H9 (cell line): ENCODE measurements around the gene BBS1. TPM values are rescaled to one million over a fixed set of nuclear protein-coding genes. Genes with fewer than 3 reads are reported as not detected.

Experiments
- DNase-seq: peaks from one replicate; pipeline ENCODE4 v3.0.0-alpha.2; 2017
- H2AFZ ChIP-seq: one replicate; pipeline ENCODE4 v1.6.1; 2013; ENCODE audit warnings: mild to moderate bottlenecking, low read length, control low read depth, moderate library complexity
- H2AK5ac ChIP-seq: 2 replicates; pipeline ENCODE4 v1.6.1; 2013; ENCODE audit warnings: low read length, control low read depth, mixed read lengths; ENCODE audit not compliant: insufficient read length
- H2BK120ac ChIP-seq: one replicate; pipeline ENCODE4 v1.6.1; 2013; ENCODE audit warnings: low read depth, mild to moderate bottlenecking, low read length, control low read depth, inconsistent platforms; ENCODE audit not compliant: poor library complexity, severe bottlenecking
- H2BK12ac ChIP-seq: 2 replicates; pipeline ENCODE4 v1.6.1; 2013; ENCODE audit warnings: low read length, control low read depth, mixed read lengths, low read depth; ENCODE audit not compliant: insufficient read length
- H2BK15ac ChIP-seq: 2 replicates; pipeline ENCODE4 v1.6.1; 2013; ENCODE audit warnings: low read depth, low read length, control low read depth
- H2BK20ac ChIP-seq: one replicate; pipeline ENCODE4 v1.6.1; 2013; ENCODE audit warnings: low read depth, mild to moderate bottlenecking, low read length, control low read depth, inconsistent platforms; ENCODE audit not compliant: poor library complexity, severe bottlenecking
- H2BK5ac ChIP-seq: 2 replicates; pipeline ENCODE4 v1.6.1; 2013; ENCODE audit warnings: low read length, control low read depth, mixed read lengths; ENCODE audit not compliant: insufficient read length
- H3K14ac ChIP-seq: 2 replicates; pipeline ENCODE4 v1.6.1; 2013; ENCODE audit warnings: low read length, control low read depth; ENCODE audit not compliant: insufficient read depth
- H3K18ac ChIP-seq: 2 replicates; pipeline ENCODE4 v1.6.1; 2013; ENCODE audit warnings: low read depth, mild to moderate bottlenecking, mixed read lengths, low read length, control low read depth; ENCODE audit not compliant: insufficient read length
- H3K23ac ChIP-seq: 2 replicates; pipeline ENCODE4 v1.6.1; 2013; ENCODE audit warnings: low read length, control low read depth, mixed read lengths, low read depth; ENCODE audit not compliant: insufficient read length
- H3K23me2 ChIP-seq: 2 replicates; pipeline ENCODE4 v1.6.1; 2013; ENCODE audit warnings: low read depth, mild to moderate bottlenecking, mixed read lengths, low read length, control low read depth; ENCODE audit not compliant: insufficient read length, poor library complexity, severe bottlenecking
- H3K27ac ChIP-seq: 2 replicates; pipeline ENCODE4 v1.5.1; 2013; ENCODE audit warnings: low read length, control low read depth, mixed read lengths, low read depth; ENCODE audit not compliant: insufficient read length
- H3K27me3 ChIP-seq: 2 replicates; pipeline ENCODE4 v1.6.1; 2013; ENCODE audit warnings: low read length, control low read depth, inconsistent platforms; ENCODE audit not compliant: insufficient read depth
- H3K4ac ChIP-seq: 2 replicates; pipeline ENCODE4 v1.6.1; 2013; ENCODE audit warnings: low read depth, mild to moderate bottlenecking, control low read depth, inconsistent platforms, low read length, moderate library complexity
- H3K4me1 ChIP-seq: 2 replicates; pipeline ENCODE4 v1.6.1; 2013; ENCODE audit warnings: low read length, control low read depth, inconsistent platforms; ENCODE audit not compliant: insufficient read depth
- H3K4me2 ChIP-seq: 2 replicates; pipeline ENCODE4 v1.6.1; 2013; ENCODE audit warnings: low read length, control low read depth, mixed read lengths; ENCODE audit not compliant: insufficient read length, insufficient read depth
- H3K56ac ChIP-seq: 2 replicates; pipeline ENCODE4 v1.6.1; 2013; ENCODE audit warnings: low read depth, mild to moderate bottlenecking, mixed read lengths, low read length, control low read depth; ENCODE audit not compliant: insufficient read length
- H3K79me1 ChIP-seq: 2 replicates; pipeline ENCODE4 v1.6.1; 2013; ENCODE audit warnings: low read depth, mild to moderate bottlenecking, moderate library complexity, low read length, control low read depth, inconsistent platforms; ENCODE audit not compliant: insufficient read depth, poor library complexity, severe bottlenecking
- H3K79me2 ChIP-seq: 2 replicates; pipeline ENCODE4 v1.6.1; 2013; ENCODE audit warnings: low read length, control low read depth, inconsistent platforms; ENCODE audit not compliant: insufficient read depth
- H3K9ac ChIP-seq: 2 replicates; pipeline ENCODE4 v1.6.1; 2013; ENCODE audit warnings: low read length, control low read depth, mixed read lengths; ENCODE audit not compliant: insufficient read length; ENCODE audit errors: extremely low read depth
- H3K9me3 ChIP-seq: one replicate; pipeline ENCODE4 v1.6.1; 2013; ENCODE audit warnings: low read depth, low read length, inconsistent platforms; ENCODE audit not compliant: control insufficient read depth
- H3T11ph ChIP-seq: one replicate; pipeline ENCODE4 v1.6.1; 2013; ENCODE audit warnings: mild to moderate bottlenecking, low read length, control low read depth, inconsistent platforms
- H4K20me1 ChIP-seq: one replicate; pipeline ENCODE4 v1.6.1; 2013; ENCODE audit not compliant: control insufficient read depth, insufficient read length, insufficient read depth
- H4K5ac ChIP-seq: 2 replicates; pipeline ENCODE4 v1.6.1; 2013; ENCODE audit warnings: low read depth, mild to moderate bottlenecking, mixed read lengths, low read length, control low read depth; ENCODE audit not compliant: insufficient read length
- H4K8ac ChIP-seq: replicated peaks from 2 replicates; pipeline ENCODE4 v1.6.1; 2013; ENCODE audit warnings: low read length, control low read depth, mixed read lengths, low read depth; ENCODE audit not compliant: insufficient read length
- H4K91ac ChIP-seq: 2 replicates; pipeline ENCODE4 v1.6.1; 2013; ENCODE audit warnings: low read depth, mild to moderate bottlenecking, moderate library complexity, mixed read lengths, low read length, control low read depth; ENCODE audit not compliant: insufficient read length
- H3K27ac Mint-ChIP-seq, 3 experiments: 2 replicates in 2 of 3; 3 replicates in 1 of 3; pipeline ENCODE4 v1.8.0; 2020 to 2021; ENCODE audit warnings: mixed read lengths in 3 of 3, mild to moderate bottlenecking in 1 of 3, moderate library complexity in 1 of 3
- H3K27me3 Mint-ChIP-seq: 2 replicates; pipeline ENCODE4 v1.8.0; 2021; ENCODE audit warnings: low read depth, mild to moderate bottlenecking, moderate library complexity, mixed read lengths
- H3K36me3 Mint-ChIP-seq, 3 experiments: 2 replicates in 2 of 3; 3 replicates in 1 of 3; pipeline ENCODE4 v1.8.0; 2020 to 2021; ENCODE audit warnings: low read depth in 3 of 3, mixed read lengths in 3 of 3; ENCODE audit not compliant: insufficient read depth in 1 of 3
- H3K4me1 Mint-ChIP-seq, 2 experiments: 2 replicates each; pipeline ENCODE4 v1.8.0; 2020; ENCODE audit warnings: mixed read lengths in 2 of 2
- H3K4me3 Mint-ChIP-seq, 2 experiments: 2 replicates in 1 of 2; 3 replicates in 1 of 2; pipeline ENCODE4 v1.8.0; 2020 to 2021; ENCODE audit warnings: mild to moderate bottlenecking in 2 of 2, mixed read lengths in 2 of 2, moderate library complexity in 1 of 2
- H3K9me3 Mint-ChIP-seq, 2 experiments: 2 replicates in 1 of 2; 3 replicates in 1 of 2; pipeline ENCODE4 v1.8.0; 2020; ENCODE audit warnings: mild to moderate bottlenecking in 2 of 2, mixed read lengths in 2 of 2, moderate library complexity in 1 of 2
- WGBS: extraction: QIAGEN DNeasy Blood & Tissue Kit; methylation state at CpG from one replicate; pipeline ENCODE4 v1.1.7; 2013; ENCODE audit warnings: missing lambda C conversion rate, low lambda C conversion rate, mixed read lengths; ENCODE audit not compliant: insufficient read length; ENCODE audit errors: extremely low coverage; 5-methylcytosine and 5-hydroxymethylcytosine counted together
- total RNA-seq: library from RNA; stranded (reverse); gene quantifications from 2 replicates; pipeline ENCODE4 v1.2.1, GENCODE V29; 2021
- TF ChIP-seq, protein P1 (sequence below): fragments of 200-600 bp; sonication (generic); conservative IDR thresholded peaks from 3 replicates; pipeline ENCODE4 v1.8.0; 2021; ENCODE audit warnings: antibody characterized with exemption, mild to moderate bottlenecking

BBS1 gene
- total RNA-seq, 1 experiment from 2014 or later = 27.2 TPM

DNA sequence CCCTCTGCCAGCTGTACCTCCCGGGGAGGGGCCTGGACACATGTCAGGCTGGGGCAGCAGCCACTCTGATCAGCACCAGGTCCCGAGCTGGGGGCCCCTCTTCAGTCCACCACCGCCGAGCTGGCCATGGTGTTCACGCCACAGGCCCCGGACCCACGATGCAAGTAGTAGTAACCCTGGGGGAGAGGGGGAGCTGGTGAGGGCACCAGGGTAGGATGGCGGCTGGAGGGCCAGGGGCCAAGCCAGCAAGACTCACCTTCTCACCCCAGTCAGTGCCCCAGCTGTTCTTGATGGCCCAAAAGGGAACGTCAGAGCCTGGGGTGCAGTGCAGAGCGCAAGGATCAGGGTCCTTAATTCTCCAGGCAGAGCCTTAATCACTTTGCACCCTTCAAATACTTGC lies 53.4 kb downstream of the BBS1 start:
- Histone ChIP-seq H2AK5ac (no peak overlapping the region), H3K23ac (no peak overlapping the region), H2BK20ac (no peak overlapping the region), H3K27ac (no peak overlapping the region), H2BK12ac (no peak overlapping the region), H3K18ac (no peak overlapping the region), H4K91ac (no peak overlapping the region), H3K4me1 (no peaks in the 10 kb centered on the region), H3K79me2 (no peaks in the 10 kb centered on the region), H3K9ac (no peak overlapping the region), H3K79me1 (no peaks in the 10 kb centered on the region), H3K9me3 (no peaks in the 10 kb centered on the region), H4K8ac (no peak overlapping the region), H2BK120ac (no peak overlapping the region), H2BK15ac (no peak overlapping the region), H4K20me1 (no peaks in the 10 kb centered on the region), H3K56ac (no peak overlapping the region), H2BK5ac (no peak overlapping the region), H3K4me2 (no peak overlapping the region), H3K4ac (no peak overlapping the region), H3K23me2 (no peaks in the 10 kb centered on the region), H2AFZ (no peak overlapping the region), H3K27me3 (no peaks in the 10 kb centered on the region), H3K14ac (no peak overlapping the region), H3T11ph (no peak overlapping the region), H4K5ac (no peak overlapping the region)
- Mint-ChIP-seq H3K4me1 (peaks cover 6 to 9% of the 10 kb centered on the region in 2 experiments), H3K27me3 (peaks cover 2% of the 10 kb centered on the region), H3K9me3 (no peaks in the 10 kb centered on the region), H3K4me3 (no peak overlapping the region), H3K36me3 (peaks cover 8 to 52% (median 46%) of the 10 kb centered on the region in 3 experiments), H3K27ac (no peak overlapping the region)
- TF ChIP-seq, protein P1, sequence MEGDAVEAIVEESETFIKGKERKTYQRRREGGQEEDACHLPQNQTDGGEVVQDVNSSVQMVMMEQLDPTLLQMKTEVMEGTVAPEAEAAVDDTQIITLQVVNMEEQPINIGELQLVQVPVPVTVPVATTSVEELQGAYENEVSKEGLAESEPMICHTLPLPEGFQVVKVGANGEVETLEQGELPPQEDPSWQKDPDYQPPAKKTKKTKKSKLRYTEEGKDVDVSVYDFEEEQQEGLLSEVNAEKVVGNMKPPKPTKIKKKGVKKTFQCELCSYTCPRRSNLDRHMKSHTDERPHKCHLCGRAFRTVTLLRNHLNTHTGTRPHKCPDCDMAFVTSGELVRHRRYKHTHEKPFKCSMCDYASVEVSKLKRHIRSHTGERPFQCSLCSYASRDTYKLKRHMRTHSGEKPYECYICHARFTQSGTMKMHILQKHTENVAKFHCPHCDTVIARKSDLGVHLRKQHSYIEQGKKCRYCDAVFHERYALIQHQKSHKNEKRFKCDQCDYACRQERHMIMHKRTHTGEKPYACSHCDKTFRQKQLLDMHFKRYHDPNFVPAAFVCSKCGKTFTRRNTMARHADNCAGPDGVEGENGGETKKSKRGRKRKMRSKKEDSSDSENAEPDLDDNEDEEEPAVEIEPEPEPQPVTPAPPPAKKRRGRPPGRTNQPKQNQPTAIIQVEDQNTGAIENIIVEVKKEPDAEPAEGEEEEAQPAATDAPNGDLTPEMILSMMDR = no peak
- no CpG with 5 or more reads among the region's 10 CpGs for WGBS
- DNase-seq = no peak
